Thoracic aorta (tissue), 2 donors: ENCODE measurements around the gene PROC. TPM values are rescaled to one million over a fixed set of nuclear protein-coding genes. Genes with fewer than 3 reads are reported as not detected.

Experiments used
- ATAC-seq: fragments of 150-250 bp; one replicate; pipeline ENCODE4 v1.8.0; 2017; ENCODE audit warnings: low read depth; ENCODE audit not compliant: insufficient number of reproducible peaks, low FRiP score
- DNase-seq: peaks from one replicate; pipeline ENCODE4 v3.0.0-alpha.2; 2020; ENCODE audit warnings: low spot score
- H3K27ac ChIP-seq, 2 donors: fragments of 200-600 bp; sonication (generic); 1 replicate in 1 of 2; 2 replicates in 1 of 2; pipeline ENCODE4 v1.5.1; 2016; ENCODE audit warnings: mild to moderate bottlenecking in 2 of 2, moderate library complexity in 2 of 2
- H3K27me3 ChIP-seq: fragments of 200-600 bp; sonication (generic); replicated peaks from 2 replicates; pipeline ENCODE4 v1.6.0; 2016; ENCODE audit warnings: mild to moderate bottlenecking; ENCODE audit not compliant: insufficient read depth
- H3K36me3 ChIP-seq: fragments of 200-600 bp; sonication (generic); one replicate; pipeline ENCODE4 v1.5.1; 2016
- H3K4me1 ChIP-seq, 2 donors: fragments of 200-600 bp; sonication (generic); 1 replicate in 1 of 2; 2 replicates in 1 of 2; pipeline versions ENCODE4 v1.5.1 to v1.6.0; 2016; ENCODE audit warnings: low read depth in 2 of 2, mild to moderate bottlenecking in 1 of 2; ENCODE audit not compliant: control insufficient read depth in 1 of 2
- H3K4me3 ChIP-seq: fragments of 200-600 bp; sonication (generic); 2 replicates; pipeline ENCODE4 v1.5.1; 2016; ENCODE audit warnings: mild to moderate bottlenecking
- H3K9me3 ChIP-seq: fragments of 200-600 bp; sonication (generic); 2 replicates; pipeline ENCODE4 v1.5.1; 2016
- total RNA-seq, 2 donors: library from RNA; depleted of rRNA; stranded (reverse); fragments of >200 nt; gene quantifications; one replicate each; pipeline versions ENCODE4 v1.1.0 to v1.2.3, GENCODE V29; 2016
- TF ChIP-seq, protein P1 (sequence below): fragments of 200-600 bp; sonication (generic); IDR thresholded peaks from one replicate; pipeline ENCODE4 v1.5.1; 2019; ENCODE audit warnings: antibody characterized with exemption

Gene PROC
- total RNA-seq, 2 donors from 2014 or later: not detected

DNA sequence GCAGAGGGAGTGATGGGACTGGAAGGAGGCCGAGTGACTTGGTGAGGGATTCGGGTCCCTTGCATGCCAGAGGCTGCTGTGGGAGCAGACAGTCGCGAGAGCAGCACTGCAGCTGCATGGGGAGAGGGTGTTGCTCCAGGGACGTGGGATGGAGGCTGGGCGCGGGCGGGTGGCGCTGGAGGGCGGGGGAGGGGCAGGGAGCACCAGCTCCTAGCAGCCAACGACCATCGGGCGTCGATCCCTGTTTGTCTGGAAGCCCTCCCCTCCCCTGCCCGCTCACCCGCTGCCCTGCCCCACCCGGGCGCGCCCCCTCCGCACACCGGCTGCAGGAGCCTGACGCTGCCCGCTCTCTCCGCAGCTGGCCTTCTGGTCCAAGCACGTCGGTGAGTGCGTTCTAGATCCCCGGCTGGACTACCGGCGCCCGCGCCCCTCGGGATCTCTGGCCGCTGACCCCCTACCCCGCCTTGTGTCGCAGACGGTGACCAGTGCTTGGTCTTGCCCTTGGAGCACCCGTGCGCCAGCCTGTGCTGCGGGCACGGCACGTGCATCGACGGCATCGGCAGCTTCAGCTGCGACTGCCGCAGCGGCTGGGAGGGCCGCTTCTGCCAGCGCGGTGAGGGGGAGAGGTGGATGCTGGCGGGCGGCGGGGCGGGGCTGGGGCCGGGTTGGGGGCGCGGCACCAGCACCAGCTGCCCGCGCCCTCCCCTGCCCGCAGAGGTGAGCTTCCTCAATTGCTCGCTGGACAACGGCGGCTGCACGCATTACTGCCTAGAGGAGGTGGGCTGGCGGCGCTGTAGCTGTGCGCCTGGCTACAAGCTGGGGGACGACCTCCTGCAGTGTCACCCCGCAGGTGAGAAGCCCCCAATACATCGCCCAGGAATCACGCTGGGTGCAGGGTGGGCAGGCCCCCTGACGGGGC lies 4.6 kb downstream of the PROC start:
- Histone ChIP-seq H3K36me3 (no peaks in the 10 kb centered on the region), H3K9me3 (no peaks in the 10 kb centered on the region), H3K4me1 (peaks cover 4 to 26% of the 10 kb centered on the region in 2 donors), H3K4me3 (peak overlapping the region; percentile 54), H3K27ac (no peak overlapping the region), H3K27me3 (peaks cover 5% of the 10 kb centered on the region)
- no peak for ATAC-seq
- no peak for DNase-seq
- TF ChIP-seq, protein P1, sequence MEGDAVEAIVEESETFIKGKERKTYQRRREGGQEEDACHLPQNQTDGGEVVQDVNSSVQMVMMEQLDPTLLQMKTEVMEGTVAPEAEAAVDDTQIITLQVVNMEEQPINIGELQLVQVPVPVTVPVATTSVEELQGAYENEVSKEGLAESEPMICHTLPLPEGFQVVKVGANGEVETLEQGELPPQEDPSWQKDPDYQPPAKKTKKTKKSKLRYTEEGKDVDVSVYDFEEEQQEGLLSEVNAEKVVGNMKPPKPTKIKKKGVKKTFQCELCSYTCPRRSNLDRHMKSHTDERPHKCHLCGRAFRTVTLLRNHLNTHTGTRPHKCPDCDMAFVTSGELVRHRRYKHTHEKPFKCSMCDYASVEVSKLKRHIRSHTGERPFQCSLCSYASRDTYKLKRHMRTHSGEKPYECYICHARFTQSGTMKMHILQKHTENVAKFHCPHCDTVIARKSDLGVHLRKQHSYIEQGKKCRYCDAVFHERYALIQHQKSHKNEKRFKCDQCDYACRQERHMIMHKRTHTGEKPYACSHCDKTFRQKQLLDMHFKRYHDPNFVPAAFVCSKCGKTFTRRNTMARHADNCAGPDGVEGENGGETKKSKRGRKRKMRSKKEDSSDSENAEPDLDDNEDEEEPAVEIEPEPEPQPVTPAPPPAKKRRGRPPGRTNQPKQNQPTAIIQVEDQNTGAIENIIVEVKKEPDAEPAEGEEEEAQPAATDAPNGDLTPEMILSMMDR: no peak

GRCh38 chr2:127423478-127423843 lies 5.2 kb downstream of the PROC start:
- TF ChIP-seq, protein P1: no peak
- Histone ChIP-seq H3K9me3 (no peaks in the 10 kb centered on the region), H3K27ac (no peak overlapping the region), H3K4me3 (peak overlapping the region; percentile 54), H3K36me3 (no peaks in the 10 kb centered on the region), H3K27me3 (peaks cover 5% of the 10 kb centered on the region), H3K4me1 (peaks cover 4 to 26% of the 10 kb centered on the region in 2 donors)
- DNase-seq (no peak), ATAC-seq (no peak)

GRCh38 chr2:127423880-127424279 lies 5.7 kb downstream of the PROC start:
- DNase-seq: no peak
- Histone ChIP-seq H3K27me3 (peaks cover 5% of the 10 kb centered on the region), H3K4me1 (peaks cover 4 to 26% of the 10 kb centered on the region in 2 donors), H3K27ac (no peak overlapping the region), H3K4me3 (peak overlapping the region; percentile 54), H3K36me3 (no peaks in the 10 kb centered on the region), H3K9me3 (no peaks in the 10 kb centered on the region)
- ATAC-seq: no peak
- TF ChIP-seq, protein P1: no peak

- Histone ChIP-seq H3K4me3 (no peak overlapping the region), H3K4me1 (peaks cover 4 to 17% of the 10 kb centered on the region in 2 donors), H3K27me3 (peaks cover 5% of the 10 kb centered on the region), H3K9me3 (no peaks in the 10 kb centered on the region), H3K27ac (no peak overlapping the region), H3K36me3 (no peaks in the 10 kb centered on the region)
- TF ChIP-seq, protein P1: no peak
- ATAC-seq (no peak), DNase-seq (no peak)
Observed at GRCh38 chr2:127424598-127425520, 6.6 kb downstream of the PROC start.
